Measurements from ENCODE around the gene SOWAHB.

Gene SOWAHB

DNA sequence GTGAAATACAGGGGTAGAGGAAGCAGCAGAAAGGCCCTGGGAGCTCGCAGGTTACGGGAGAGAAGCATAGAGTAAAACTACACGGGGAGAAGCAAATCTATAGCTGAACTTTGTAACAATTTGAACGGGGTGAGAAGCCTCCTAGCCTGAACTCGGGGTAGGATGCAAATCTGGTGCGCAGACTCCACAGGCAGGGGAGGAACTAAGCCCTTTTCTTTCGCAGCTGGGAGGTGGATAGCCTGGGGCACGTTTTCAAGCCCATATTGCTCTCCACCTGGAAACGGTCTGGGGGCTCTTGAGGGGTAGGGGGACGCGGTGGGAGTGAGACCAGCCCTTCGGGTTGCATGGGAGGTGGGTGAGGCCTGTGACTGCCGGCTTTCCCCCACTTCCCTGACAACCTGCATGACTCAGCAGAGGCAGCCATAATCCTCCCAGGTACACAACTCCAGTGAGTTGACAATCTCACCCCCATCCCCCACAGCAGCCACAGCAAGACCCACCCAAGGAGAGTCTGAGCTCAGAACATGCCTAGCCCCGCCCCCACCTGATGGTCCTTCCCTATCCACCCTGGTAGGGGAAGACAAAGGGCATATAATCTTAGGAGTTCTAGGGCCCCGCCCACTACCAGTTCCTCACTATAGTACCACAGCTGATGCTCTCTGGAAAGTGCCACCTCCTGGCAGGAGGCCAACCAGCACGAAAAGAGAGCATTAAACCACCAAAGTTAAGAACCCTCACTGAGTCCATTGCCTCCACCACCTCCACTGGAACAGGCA lies 29.9 kb downstream of the SOWAHB start:
- TF ChIP-seq, protein P1, sequence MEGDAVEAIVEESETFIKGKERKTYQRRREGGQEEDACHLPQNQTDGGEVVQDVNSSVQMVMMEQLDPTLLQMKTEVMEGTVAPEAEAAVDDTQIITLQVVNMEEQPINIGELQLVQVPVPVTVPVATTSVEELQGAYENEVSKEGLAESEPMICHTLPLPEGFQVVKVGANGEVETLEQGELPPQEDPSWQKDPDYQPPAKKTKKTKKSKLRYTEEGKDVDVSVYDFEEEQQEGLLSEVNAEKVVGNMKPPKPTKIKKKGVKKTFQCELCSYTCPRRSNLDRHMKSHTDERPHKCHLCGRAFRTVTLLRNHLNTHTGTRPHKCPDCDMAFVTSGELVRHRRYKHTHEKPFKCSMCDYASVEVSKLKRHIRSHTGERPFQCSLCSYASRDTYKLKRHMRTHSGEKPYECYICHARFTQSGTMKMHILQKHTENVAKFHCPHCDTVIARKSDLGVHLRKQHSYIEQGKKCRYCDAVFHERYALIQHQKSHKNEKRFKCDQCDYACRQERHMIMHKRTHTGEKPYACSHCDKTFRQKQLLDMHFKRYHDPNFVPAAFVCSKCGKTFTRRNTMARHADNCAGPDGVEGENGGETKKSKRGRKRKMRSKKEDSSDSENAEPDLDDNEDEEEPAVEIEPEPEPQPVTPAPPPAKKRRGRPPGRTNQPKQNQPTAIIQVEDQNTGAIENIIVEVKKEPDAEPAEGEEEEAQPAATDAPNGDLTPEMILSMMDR (IDR thresholded peaks at IDR 0.05) = no peak
- no peak overlapping the region for H3K27ac ChIP-seq
- no peak for DNase-seq (ENCODE audit: low spot score)
- no peak overlapping the region for H3K4me3 ChIP-seq

DNA sequence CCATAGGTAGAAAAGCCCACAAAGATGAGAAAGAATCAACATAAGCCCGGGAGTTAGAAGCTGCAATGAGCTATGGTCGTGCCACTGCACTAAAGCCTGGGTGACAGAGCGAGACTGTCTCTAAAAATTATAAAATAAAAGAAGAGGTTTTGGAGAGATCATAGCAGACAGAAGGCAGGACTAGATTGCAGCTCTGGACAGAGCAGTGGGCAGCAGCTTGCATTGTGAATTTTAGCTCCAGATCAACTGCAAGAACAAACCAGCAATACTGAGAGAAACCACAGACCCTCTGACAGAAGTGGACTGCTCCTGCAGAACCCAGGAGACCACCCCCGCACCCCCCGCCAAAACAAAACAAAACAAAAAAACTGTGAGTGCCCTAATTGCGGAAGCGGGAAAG lies 30.6 kb downstream of the SOWAHB start:
- no peak overlapping the region for H3K4me3 ChIP-seq
- H3K27ac ChIP-seq = no peak overlapping the region
- TF ChIP-seq, protein P1 (IDR thresholded peaks at IDR 0.05) = no peak
- no peak for DNase-seq (ENCODE audit: low spot score)

DNA sequence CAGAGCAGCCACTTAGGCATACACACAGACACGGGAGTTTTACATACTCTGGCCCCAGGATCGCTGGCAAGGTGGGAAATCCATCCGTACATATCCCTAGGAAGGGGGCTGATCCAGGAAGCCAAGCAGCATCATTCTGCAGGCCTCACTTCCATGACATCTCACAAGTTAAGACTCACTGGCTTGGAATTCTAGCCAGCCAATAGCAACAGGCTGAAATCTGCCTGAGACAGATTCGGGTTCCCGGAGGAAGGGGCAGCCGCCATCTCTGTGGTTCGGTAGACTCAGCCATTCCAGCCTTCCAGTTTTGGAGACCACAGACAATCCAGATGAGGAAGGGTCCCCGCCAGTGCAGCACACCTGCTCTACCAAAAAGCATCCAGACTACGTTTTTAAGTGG lies 31.3 kb downstream of the SOWAHB start:
- DNase-seq (ENCODE audit: low spot score) = no peak
- Histone ChIP-seq H3K4me3 (no peak overlapping the region), H3K27ac (no peak overlapping the region)
- TF ChIP-seq, protein P1 (IDR thresholded peaks at IDR 0.05) = no peak

DNA sequence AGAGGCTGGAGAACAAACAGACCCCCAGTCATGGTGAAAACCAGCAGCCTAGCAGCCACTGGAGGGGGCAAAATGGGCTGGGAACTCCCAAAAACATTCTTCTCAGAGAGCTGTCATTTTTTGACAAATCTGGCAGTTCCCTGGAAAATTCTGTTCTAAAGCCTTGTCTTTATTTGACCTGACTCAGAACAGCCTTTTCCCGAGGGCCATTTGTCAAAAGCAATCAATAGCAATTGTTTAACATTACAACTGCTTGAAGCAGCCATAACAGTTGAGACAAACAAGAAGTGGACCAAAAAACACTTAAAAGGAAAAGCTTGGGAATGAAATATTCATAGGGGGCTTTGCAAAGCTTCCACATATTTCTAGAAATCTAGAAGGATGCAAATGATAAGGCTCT lies 39.6 kb downstream of the SOWAHB start:
- H3K27ac ChIP-seq = no peak overlapping the region
- TF ChIP-seq, protein P1 (IDR thresholded peaks at IDR 0.05) = no peak
- no peak overlapping the region for H3K4me3 ChIP-seq
- DNase-seq (ENCODE audit: low spot score) = no peak

DNA sequence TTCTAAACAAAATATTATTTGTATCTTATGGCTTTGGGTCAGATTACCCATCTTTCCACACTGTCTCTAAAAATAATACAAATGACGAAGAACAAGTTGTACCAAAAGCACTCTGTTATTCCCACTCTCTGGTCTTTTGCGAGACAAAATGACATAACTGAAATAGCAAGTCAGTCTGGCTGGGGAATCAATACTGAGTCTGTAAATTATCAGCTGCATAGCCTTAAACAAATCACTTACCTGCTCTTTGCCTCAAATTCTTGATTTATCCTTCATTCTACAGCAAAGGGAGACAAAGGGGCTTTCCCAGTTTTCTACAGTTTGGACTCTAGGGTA lies 40.9 kb downstream of the SOWAHB start:
- DNase-seq (ENCODE audit: low spot score) = no peak
- no peak overlapping the region for H3K4me3 ChIP-seq
- peak overlapping the region in 1 of 2 donors; percentile 48 for H3K27ac ChIP-seq
- TF ChIP-seq, protein P1 (IDR thresholded peaks at IDR 0.05) = no peak

DNA sequence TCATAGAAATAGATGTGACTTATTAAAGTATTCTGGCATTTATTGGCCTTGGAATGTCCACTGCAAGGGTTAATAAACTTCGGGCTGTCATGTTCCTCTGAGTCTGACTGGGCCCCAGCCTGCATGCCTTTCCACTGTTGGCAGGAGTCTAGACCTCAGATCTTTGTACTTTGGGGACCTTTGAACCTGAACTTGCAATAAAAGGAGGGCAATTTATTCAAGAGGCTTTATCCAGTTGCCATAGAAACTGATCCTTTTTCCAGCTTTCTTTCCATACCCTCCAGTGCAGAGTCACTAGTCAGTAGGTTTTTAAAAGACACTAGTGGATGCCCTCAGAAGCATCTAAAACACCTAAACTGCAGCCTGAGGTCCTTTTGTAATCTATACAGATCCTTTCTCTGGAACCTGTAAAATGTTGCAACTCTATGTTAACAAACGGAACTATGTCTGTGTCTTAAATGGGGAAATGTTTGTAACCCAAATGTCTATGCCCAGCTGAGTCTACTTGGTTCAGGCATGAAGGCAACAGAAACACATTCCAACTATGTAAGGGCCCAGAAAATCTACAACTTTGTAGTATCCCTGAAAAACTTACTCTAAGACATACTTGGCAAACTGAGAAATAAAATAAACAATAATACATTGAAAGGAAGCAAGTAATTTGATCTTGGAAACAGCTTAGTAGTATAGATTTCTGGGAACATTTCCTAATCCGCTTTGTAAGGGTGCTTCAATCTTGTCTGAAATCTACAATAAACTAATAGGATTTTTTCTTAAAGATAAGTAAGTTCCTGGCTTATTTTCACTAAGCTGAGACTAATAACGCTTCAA lies 41.5 kb downstream of the SOWAHB start:
- no peak overlapping the region for H3K4me3 ChIP-seq
- TF ChIP-seq, protein P1 (IDR thresholded peaks at IDR 0.05) = no peak
- no peak for DNase-seq (ENCODE audit: low spot score)
- peak overlapping the region; percentile 15 to 48 for H3K27ac ChIP-seq

Data from coronary artery (tissue), 2 donors.